ENCODE measurements around the gene METTL1.
A peak's percentile ranks its signal among the peaks of the same experiment; 100 is the strongest.
"Not testable (repeated sequence)": the region's sequence is repeated elsewhere in the genome, so short reads cannot be mapped to it uniquely, and the experiment has no call there.

Gene METTL1

DNA sequence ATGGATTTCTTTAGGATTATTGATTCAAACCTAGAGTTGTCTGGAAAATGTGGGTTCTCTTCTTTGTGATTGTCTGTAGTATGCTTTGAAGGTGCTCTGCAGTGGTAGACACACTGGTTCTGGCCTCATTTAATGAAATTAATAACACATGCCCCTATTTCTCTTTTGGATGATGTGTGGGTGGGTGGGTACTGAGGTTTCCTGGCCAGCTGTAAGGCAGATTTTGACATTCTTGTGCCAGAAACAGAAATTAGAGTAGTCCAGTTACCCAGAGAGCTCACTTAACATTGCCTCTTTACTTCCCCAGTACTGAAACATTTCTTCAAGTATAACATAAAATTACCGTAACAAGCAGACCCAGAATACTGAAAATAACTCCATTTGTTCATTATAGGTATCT, 25.1 kb upstream of the METTL1 start:
- DNase-seq (ENCODE audit: low read depth), result no peak

DNA sequence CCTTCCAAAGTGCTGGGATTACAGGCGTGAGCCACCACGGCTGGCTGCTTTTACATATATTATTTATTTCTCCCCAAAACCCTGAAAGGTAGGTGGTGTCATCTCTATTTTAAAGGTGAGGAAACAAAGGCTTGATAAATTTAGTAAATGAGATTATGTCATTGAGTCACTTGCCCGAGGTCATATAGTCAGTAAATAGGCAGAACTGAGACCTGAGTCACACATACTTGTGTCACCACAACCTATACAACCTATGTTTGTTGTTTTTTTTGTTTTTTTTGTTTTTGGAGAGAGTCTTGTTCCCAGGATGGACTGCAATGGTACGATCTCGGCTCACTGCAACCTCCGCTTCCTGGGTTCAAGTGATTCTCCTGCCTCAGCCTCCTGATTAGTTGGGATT, 23.4 kb upstream of the METTL1 start:
- DNase-seq (ENCODE audit: low read depth), result no peak

DNA sequence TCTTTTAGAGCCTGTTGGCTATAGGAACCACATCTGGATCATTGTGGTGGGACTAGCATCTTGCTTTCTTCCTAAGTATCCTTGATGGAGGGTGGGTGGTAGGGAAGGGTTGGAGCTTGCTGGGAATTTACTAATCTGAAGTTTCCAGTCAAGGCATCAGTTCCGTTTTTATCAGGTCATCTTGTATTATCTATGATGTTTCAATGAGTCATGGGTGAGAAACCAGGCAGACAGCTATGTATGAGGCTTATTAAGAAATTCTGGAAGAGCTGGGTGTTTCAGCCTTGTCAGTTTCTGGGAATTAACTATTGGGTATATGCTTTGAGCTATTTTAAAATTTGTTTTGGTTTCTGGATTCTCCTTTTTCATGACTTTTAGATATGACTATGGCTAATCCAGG, 22.0 kb upstream of the METTL1 start:
- no peak for DNase-seq (ENCODE audit: low read depth)

DNA sequence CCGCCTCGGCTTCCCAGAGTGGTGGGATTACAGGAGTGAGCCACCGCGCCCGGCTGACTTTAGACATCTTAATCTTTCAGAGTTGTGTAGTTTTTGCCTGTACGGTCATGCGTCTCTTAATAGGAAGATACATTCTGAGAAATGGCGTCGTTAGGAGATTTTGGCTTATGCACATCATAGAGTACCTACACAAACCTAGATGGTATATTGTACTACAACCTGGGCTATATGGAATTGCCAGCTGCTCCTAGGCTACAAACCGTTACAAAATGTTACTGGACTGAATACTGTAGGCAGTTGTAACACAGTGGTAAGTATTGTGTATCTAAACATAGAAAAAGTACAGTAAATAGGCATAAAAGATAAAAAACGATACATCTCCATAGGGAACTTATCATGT, 12.0 kb upstream of the METTL1 start:
- no peak for DNase-seq (ENCODE audit: low read depth)

DNA sequence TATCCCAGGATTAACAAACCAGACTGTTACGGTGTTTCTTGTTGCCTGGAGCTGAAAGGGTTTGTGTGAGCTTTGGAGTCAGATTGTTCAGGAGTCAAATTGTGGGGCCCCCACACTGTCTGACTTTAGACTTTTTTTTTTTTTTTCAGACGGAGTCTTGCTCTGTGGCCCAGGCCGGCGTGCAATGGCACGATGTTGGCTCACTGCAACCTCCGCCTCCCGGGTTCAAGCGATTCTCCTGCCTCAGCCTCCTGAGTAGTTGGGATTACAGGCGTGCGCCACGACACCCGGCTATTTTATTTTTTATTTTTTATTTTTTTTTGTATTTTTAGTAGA, 11.5 kb upstream of the METTL1 start:
- DNase-seq (ENCODE audit: low read depth), result no peak

DNA sequence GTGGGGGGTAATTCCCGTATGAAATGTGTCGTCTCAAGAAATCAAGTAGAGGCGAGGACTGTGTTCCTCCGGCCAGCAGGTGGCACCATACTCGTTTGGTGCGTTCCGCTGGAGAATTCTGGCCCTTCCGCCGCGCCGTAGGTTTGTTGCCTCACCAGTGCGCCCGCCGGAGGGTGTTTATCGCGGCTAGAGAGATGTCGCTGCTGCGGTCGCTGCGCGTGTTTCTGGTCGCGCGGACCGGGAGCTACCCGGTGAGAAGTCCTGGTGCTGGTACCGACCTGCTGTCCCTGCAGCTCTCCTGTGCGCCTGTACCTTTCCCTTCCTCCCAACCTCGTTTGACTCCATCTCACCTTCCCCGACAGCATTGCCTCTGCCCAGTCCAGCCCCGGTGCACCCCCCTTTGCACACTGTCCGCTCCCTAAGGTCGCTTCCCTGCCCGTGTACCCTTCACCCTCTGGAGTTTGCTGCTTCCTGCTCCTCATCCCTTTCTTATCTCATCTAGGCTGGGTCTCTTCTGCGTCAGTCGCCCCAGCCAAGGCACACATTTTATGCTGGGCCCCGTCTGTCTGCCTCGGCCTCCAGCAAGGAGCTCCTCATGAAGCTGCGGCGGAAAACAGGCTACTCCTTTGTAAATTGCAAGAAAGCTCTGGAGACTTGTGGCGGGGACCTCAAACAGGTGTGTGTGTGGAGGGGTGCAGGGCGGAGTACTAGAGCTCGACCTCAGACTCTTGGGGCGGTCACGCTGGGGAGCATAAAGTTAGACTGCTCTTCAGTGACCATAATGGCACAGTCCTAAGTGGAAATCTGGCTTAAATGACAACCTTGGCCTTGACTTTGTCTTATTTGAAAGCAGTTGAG, 10.9 kb upstream of the METTL1 start, which contains the start of gene TSFM:
TSFM (plus strand) TSS at position 180 of the 858 bp plus-strand sequence; CDS start at position 195, 15 bp downstream.
- DNase-seq (ENCODE audit: low read depth), result peak; percentile 93

DNA sequence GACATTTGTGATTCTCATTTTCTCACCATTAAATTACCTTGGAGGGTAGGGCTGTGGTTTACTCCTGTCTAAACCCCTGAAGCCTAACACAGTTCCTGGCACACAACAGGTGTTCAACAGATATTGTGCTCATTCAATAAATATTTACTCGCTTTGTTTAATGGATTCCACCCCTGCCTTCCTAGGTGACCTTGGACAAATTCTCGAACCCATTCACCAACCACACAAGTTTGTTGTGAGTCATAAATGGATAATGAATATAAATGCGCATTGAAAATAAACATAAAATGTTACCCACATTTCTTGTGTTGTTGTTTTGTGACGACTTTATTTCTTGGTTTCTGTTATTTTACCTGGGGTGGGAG, 10.3 kb upstream of the METTL1 start:
- DNase-seq (ENCODE audit: low read depth), result no peak

DNA sequence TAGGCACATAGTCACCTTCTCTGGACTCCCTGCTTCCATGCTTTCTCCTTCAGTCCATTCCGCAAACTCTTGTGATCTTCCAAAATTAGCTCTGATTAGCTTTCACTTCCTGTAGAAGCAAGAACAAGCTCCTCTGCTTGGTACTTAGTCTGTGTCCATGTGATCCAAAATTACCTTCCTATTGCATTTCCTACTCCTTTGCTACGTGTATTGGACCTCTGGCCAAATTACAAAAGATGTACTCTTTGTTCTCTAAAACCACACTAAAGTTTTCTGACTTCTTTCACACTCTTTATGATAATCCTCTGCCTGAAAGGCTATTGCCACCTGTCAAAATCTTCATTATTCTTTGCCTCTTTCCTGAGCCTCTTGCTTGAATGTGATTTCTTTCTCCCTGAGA, 9.9 kb upstream of the METTL1 start:
- no peak for DNase-seq (ENCODE audit: low read depth)

DNA sequence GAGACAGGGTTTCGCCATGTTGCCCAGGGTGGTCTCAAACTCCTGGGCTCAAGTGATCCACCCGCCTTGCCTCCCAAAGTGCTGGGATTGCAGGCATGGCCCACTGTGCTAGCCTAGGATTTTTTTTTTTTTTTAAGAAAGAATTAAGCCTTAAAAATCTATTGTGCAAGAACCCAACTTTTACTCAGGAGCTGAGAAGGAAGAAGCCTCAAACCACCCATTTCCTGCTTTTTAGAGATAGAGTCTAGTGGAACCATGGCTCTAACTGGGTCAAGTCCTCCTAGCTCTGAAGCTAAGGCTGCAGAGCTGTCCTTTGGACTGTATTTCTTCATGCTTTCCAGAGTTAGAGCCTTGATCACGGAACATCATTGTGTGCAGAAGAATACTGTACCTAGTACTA, 9.3 kb upstream of the METTL1 start:
- DNase-seq (ENCODE audit: low read depth), result no peak

DNA sequence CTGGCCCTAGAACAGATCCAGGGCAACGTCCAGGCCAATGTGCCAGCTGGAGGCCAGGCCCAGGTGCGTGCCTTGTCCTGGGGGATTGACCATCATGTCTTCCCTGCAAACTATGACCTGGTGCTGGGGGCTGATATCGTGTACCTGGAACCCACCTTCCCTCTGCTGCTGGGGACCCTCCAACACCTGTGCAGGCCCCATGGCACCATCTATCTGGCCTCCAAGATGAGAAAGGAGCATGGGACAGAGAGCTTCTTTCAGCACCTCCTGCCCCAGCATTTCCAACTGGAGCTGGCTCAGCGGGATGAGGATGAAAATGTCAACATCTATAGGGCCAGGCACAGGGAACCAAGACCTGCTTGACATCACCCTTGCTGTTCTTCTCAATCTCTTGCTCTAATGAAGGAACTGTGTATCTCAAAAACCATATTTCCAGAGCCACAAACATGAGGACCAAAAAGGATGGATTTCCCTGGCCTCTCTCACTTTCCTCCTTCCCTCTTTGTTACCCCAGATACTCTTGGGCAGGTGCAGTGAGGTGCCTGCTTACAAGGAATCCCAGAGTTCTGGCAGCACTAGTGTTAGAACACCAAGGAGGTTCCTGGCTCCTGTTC, 8.5 kb upstream of the METTL1 start:
- DNase-seq (ENCODE audit: low read depth), result no peak

DNA sequence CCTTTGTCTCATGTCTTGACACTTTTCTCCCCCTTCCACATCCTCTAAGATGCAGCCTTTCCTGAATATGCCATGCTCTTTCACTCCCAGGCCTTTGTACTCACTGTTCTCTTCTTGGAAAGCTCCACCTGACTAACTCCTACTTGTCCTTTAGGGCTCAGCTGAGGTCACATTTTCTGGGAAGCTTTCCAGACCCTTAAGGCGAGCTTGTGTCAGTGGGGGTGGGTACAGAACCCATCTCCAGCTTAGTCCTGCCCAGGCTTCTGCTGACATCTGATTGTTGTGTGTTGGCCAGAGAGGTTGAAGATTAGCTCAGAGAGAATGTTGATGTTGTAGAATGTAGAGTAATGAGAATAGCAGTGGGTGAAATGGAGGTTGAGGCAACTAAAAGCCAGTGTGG, 7.8 kb upstream of the METTL1 start:
- DNase-seq (ENCODE audit: low read depth), result no peak

DNA sequence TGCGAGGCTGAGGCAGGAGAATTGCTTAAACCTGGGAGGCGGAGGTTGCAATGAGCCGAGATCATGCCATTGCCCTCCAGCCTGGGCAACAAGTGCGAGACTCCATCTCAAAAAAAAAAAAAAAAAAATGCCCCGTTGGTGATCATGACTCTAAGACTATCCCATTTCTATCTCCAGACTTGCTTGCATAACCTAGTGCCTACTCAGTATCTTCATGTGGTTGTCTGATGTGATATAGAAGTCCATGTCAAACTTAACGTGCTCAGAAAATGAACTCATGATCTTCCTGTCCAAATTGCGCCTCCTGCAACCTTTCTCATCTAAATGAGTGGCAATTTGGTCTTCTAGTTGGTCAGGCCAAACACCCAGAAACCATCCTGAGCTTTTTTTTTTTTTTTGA, 6.0 kb upstream of the METTL1 start:
- no peak for DNase-seq (ENCODE audit: low read depth)

DNA sequence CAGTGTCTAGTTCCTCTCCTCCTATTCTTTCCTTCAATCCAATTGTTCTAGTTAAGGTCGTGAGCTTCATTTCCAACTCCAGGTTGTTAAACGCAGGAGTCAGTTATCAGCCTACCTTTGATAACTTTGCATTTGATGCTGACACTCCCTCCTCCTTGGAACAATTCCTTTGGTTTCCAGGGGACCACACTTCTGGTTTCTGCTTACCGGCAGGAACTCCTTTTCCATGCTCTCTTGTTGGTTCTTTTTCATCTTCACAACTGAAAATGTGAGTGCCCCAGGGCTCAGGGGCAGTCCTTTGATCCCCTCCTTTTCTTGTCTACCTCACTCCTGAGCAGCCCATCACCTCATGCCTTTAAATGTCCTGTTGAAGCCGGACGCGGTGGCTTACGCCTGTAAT, 5.5 kb upstream of the METTL1 start:
- no peak for DNase-seq (ENCODE audit: low read depth)

DNA sequence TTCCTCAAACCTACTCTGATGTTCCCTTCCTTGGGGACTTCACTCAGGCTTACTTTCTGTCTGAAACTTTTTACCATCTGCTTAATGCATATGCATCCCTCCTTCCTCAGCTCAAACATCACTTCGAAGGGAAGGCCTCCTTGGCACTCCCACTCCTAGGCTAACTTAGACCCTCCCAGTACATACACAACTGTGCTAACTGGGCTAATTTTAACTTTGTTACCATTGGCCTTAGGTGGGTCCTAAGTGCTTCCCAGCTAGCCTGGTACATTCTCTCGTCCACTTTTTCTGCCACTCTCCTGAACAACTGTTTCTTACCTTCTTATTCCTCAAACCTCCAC, 4.3 kb upstream of the METTL1 start:
- no peak for DNase-seq (ENCODE audit: low read depth)

DNA sequence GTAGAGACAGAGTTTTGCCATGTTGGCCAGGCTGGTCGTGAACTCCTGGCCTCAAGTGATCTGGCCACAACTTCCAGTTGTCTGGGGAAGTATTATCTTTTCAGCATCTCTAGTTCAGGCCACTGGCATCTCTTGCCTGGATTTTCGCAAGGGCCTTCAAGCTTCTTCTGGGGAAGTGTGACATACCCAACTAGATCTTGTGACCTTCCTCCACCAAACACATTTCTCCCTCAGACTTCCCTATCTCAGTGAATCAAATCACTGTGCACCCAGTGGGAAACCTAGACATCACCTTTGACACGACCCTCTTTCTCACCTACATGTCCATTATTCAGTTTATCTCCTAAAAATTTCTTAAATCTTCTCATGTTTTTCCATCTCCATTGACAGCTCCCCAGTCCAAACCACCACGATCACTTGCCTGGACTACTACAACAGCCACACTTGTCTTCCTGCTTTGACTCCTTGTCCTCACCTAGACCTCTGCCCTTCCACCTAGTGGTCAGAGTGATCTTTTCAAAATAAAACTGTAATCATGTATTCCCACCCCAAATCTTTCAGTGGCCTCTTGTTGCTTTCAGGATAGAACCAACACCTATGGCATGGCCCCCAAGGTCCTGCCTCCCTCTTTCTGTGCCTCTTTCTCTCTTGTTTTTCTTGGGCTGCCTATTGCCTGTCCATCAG, 3.8 kb upstream of the METTL1 start:
- no peak for DNase-seq (ENCODE audit: low read depth)

DNA sequence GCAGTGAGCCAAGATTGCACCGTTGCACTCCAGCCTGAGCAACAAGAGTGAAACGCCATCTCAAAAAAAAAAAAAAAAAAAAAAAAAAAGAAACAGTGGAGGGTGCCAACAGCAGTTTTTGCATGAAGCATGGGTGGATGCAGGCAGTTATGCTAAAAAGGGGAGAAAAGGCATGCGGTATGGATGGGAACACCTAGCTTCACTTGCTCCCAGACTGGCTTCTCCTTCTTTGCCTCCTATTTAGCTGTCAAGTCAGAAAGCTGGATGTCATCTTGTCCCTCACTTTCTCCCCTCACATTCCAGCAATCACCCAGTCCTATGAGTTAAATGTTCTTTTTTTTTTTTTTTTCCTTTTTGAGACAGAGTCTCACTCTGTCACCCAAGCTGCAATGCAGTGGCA, 3.1 kb upstream of the METTL1 start:
- no peak for DNase-seq (ENCODE audit: low read depth)

DNA sequence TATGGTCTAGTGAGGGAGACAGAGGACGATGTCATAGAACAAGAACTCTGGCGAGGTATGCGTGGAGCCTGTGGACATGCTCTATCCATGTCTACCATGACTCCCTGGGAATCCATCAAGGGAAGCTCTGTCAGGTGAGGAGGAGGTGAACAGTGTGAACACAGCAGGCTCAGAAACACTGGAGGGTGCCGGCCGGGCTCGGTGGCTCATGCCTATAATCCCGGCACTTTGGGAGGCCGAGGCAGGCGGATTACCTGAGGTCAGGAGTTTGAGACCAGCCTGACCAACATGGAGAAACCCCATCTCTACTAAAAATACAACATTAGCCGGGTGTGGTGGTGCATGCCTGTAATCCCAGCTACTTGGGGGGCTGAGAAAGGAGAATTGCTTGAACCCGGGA, 2.7 kb upstream of the METTL1 start:
- DNase-seq (ENCODE audit: low read depth), result not testable (repeated sequence)

DNA sequence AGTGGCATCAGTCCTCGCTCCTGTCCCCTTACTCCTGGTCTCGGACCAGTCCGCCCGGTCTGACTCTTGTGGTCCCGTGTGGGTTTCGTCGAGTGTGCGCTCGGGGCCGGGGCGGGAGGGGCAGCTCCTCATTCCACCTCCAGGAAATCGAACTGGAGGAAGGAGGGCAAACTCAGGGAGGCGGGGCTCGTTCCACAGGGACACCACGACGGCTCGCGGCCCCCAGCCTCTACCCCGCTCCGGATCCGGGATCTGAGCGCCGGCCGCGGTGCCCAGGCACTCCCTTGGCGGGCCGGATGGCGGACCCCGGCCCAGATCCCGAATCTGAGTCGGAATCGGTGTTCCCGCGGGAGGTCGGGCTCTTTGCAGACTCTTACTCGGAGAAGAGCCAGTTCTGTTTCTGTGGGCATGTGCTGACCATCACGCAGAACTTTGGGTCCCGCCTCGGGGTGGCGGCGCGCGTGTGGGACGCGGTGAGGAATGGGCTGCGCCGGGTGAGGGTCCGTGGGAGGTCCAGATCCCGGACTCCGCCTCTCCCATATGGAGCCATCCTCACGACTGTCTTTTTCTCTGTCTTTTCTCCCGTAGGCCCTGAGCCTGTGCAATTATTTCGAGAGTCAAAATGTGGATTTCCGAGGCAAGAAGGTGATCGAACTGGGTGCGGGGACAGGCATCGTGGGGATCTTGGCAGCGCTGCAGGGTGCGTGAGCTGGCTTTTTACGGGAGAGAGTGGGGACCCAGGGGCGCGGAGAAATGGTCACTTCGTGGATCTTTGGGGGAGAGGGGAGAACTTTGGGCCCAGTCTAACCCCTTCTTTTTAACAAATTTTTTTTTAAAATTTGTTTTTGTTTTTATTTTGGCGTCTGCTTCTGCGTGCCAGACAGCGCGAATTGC, 771 bp upstream of the METTL1 start, which contains the start of gene EEF1AKMT3:
EEF1AKMT3 (plus strand) TSS at position 186 of the 894 bp plus-strand sequence; CDS start at position 297, 111 bp downstream.
- DNase-seq (ENCODE audit: low read depth), result no peak

DNA sequence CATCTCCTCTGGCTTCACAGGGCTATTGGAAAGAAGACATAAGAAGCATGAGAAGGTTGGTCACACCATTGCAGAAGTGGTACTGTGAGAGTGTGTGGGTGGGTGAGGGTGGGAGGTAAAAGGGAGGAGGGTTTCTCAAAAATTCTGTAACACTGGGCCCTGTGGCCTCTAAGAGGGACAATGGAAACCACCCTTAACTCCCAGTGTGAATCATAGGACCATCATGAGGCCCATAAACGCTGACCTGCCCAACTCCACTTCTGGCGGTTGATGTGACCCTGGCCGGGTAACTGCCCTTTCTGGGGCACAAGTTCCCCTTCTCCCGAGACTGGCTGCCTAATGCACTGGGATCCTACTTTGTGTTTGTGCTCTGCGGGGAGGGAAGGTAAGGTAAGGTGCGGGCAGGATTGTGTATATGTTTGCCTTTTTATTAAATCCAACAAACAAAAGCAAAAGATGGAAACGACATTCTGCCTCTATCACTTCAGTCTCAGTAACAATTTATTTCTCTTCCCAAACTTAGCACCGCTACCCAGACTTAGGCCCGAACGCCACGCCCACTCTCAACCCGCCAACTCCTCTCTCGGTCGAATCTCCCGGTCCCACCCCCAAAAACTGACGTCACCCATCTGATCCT, 551 bp downstream of the METTL1 start:
- peak; percentile 90 for DNase-seq (ENCODE audit: low read depth)

DNA sequence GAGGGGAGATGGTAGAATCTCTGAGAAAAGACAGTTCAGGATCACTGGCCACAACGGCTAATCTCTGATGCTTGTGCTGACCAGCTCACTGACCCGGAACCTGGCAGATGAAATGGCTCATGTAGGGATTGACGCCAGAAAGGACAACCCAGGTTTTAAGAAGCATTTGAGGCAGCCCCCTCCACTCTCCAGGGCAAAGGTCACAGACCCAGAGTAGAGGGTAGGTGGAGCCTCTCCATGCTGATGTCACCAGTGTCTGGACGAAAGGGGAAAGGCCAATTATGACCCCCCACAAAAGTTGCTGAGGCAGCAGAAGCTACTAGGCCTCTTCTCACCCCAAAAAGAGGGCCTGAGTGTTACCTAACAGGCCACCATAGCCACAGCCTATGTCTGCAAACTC, 1.2 kb downstream of the METTL1 start:
- DNase-seq (ENCODE audit: low read depth), result no peak

DNA sequence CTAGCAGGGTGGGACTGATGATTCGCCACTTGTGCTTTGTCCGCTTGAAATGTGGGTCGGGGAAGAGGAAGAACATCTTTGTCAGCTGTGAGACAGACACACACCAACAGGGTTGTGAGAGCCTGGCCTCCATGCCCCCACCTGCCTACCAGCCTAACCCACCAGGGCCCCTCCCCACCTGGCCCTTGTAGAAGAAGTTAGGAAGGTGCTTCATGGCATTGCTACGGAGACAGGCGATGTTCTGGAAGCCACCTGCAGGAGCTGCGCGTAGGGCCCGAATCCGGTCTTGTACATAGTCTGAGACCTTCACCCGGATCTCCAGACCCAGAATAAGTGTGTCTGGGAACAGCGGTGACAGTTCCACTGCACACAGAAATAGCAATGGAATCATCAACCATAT, 2.3 kb downstream of the METTL1 start:
- no peak for DNase-seq (ENCODE audit: low read depth)

DNA sequence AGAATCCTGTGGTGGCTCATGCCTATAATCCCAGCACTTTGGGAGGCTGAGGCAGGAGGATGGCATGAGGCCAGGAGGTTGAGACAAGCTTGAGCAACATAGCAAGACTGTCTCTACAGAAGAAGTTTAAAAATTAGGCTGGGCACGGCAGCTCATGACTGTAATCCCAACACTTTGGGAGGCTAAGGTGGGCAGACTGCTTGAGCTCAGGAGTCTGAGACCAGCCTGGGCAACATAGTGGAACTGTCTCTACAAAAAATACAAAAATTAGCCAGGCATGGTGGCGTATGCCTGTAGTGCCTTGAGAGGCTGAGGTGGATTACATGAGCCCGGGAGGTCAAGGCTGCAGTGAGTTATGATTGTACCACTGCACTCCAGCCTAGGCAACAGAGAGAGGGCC, 4.0 kb downstream of the METTL1 start:
- DNase-seq (ENCODE audit: low read depth), result no peak

All from stimulated activated CD4-positive, alpha-beta T cell treated with anti-CD3 and anti-CD28 coated beads, Interleukin-2, amount 100 ng/mL, for 4 hours (primary cell).